Measurements from ENCODE around the gene BORCS6. TPM values are rescaled to one million over a fixed set of nuclear protein-coding genes. Genes with fewer than 3 reads are reported as not detected.
A peak's percentile ranks its signal among the peaks of the same experiment; 100 is the strongest.

The BORCS6 gene
- total and polyA plus RNA-seq, 2 of the 13 experiments (the other 11 are each of a cell fraction or from before 2014, with no cell fraction given), result 2.0 to 5.1 TPM

DNA sequence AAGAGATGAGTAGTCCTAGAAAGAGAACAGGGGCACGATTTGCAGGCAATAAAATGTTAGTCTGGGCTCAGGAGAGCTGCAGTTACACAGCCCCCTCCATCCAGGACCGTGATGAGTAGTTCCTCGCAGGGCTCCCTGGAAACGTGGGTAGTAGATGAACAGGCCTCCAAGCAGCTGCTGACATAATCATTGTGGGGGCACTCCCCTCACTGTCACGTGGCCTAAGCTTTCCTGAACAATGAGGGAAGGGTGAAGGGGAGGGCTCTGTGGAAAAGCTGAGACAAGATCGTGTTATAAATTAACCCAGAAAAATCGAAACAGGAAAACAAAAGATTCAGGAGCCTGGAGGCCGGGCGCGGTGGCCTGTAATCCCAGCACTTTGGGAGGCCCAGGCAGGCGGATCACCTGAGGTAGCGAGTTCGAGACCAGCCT, 36.4 kb downstream of the BORCS6 start (continued):
- TF ChIP-seq, protein P1, sequence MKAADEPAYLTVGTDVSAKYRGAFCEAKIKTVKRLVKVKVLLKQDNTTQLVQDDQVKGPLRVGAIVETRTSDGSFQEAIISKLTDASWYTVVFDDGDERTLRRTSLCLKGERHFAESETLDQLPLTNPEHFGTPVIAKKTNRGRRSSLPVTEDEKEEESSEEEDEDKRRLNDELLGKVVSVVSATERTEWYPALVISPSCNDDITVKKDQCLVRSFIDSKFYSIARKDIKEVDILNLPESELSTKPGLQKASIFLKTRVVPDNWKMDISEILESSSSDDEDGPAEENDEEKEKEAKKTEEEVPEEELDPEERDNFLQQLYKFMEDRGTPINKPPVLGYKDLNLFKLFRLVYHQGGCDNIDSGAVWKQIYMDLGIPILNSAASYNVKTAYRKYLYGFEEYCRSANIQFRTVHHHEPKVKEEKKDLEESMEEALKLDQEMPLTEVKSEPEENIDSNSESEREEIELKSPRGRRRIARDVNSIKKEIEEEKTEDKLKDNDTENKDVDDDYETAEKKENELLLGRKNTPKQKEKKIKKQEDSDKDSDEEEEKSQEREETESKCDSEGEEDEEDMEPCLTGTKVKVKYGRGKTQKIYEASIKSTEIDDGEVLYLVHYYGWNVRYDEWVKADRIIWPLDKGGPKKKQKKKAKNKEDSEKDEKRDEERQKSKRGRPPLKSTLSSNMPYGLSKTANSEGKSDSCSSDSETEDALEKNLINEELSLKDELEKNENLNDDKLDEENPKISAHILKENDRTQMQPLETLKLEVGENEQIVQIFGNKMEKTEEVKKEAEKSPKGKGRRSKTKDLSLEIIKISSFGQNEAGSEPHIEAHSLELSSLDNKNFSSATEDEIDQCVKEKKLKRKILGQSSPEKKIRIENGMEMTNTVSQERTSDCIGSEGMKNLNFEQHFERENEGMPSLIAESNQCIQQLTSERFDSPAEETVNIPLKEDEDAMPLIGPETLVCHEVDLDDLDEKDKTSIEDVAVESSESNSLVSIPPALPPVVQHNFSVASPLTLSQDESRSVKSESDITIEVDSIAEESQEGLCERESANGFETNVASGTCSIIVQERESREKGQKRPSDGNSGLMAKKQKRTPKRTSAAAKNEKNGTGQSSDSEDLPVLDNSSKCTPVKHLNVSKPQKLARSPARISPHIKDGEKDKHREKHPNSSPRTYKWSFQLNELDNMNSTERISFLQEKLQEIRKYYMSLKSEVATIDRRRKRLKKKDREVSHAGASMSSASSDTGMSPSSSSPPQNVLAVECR (CRISPR knock-in tag; IDR thresholded peaks at IDR 0.05; ENCODE audit: borderline replicate concordance), result peak; percentile 31; the same call in 1 of the 2 replicates
- TF ChIP-seq, protein P2, sequence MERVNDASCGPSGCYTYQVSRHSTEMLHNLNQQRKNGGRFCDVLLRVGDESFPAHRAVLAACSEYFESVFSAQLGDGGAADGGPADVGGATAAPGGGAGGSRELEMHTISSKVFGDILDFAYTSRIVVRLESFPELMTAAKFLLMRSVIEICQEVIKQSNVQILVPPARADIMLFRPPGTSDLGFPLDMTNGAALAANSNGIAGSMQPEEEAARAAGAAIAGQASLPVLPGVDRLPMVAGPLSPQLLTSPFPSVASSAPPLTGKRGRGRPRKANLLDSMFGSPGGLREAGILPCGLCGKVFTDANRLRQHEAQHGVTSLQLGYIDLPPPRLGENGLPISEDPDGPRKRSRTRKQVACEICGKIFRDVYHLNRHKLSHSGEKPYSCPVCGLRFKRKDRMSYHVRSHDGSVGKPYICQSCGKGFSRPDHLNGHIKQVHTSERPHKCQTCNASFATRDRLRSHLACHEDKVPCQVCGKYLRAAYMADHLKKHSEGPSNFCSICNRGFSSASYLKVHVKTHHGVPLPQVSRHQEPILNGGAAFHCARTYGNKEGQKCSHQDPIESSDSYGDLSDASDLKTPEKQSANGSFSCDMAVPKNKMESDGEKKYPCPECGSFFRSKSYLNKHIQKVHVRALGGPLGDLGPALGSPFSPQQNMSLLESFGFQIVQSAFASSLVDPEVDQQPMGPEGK (CRISPR knock-in tag; IDR thresholded peaks at IDR 0.05), result peak; percentile 94
- TF ChIP-seq ZNF264 (CRISPR knock-in tag; IDR thresholded peaks at IDR 0.05), result peak; percentile 20; the same call in 1 of the 2 replicates
- TF ChIP-seq ZBTB38 (CRISPR knock-in tag; IDR thresholded peaks at IDR 0.05), result peak; percentile 18; the same call in 1 of the 2 replicates
- peak; percentile 43; the same call in 1 of the 2 replicates for TF ChIP-seq JUND (CRISPR knock-in tag; IDR thresholded peaks at IDR 0.05)
- TF ChIP-seq, protein P3, sequence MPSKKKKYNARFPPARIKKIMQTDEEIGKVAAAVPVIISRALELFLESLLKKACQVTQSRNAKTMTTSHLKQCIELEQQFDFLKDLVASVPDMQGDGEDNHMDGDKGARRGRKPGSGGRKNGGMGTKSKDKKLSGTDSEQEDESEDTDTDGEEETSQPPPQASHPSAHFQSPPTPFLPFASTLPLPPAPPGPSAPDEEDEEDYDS (CRISPR knock-in tag; IDR thresholded peaks at IDR 0.05), result 0 out of 2 replicates have a peak, but pooled peaks have one; percentile 15
- TF ChIP-seq FOSL2 (CRISPR knock-in tag; IDR thresholded peaks at IDR 0.05), result peak; percentile 65
- no peak for TF ChIP-seq GTF3A (CRISPR knock-in tag; conservative IDR thresholded peaks at IDR 0.05)
- TF ChIP-seq FOXK1 (CRISPR knock-in tag; IDR thresholded peaks at IDR 0.05; ENCODE audit: borderline replicate concordance, low read depth), result 0 out of 2 replicates have a peak, but pooled peaks have one; percentile 14
- TF ChIP-seq SP5 (CRISPR knock-in tag; IDR thresholded peaks at IDR 0.05; ENCODE audit: borderline replicate concordance, low read depth), result peak; percentile 70; the same call in 1 of the 2 replicates
- peak; percentile 99 for TF ChIP-seq ARNTL (CRISPR knock-in tag; IDR thresholded peaks at IDR 0.05)
- TF ChIP-seq, protein P4, sequence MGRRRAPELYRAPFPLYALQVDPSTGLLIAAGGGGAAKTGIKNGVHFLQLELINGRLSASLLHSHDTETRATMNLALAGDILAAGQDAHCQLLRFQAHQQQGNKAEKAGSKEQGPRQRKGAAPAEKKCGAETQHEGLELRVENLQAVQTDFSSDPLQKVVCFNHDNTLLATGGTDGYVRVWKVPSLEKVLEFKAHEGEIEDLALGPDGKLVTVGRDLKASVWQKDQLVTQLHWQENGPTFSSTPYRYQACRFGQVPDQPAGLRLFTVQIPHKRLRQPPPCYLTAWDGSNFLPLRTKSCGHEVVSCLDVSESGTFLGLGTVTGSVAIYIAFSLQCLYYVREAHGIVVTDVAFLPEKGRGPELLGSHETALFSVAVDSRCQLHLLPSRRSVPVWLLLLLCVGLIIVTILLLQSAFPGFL (CRISPR knock-in tag; IDR thresholded peaks at IDR 0.05), result no peak
- TF ChIP-seq, protein P5, sequence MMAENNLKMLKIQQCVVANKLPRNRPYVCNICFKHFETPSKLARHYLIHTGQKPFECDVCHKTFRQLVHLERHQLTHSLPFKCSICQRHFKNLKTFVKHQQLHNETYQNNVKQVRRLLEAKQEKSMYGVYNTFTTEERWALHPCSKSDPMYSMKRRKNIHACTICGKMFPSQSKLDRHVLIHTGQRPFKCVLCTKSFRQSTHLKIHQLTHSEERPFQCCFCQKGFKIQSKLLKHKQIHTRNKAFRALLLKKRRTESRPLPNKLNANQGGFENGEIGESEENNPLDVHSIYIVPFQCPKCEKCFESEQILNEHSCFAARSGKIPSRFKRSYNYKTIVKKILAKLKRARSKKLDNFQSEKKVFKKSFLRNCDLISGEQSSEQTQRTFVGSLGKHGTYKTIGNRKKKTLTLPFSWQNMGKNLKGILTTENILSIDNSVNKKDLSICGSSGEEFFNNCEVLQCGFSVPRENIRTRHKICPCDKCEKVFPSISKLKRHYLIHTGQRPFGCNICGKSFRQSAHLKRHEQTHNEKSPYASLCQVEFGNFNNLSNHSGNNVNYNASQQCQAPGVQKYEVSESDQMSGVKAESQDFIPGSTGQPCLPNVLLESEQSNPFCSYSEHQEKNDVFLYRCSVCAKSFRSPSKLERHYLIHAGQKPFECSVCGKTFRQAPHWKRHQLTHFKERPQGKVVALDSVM (CRISPR knock-in tag; IDR thresholded peaks at IDR 0.05), result peak; percentile 98
- TF ChIP-seq, protein P6, sequence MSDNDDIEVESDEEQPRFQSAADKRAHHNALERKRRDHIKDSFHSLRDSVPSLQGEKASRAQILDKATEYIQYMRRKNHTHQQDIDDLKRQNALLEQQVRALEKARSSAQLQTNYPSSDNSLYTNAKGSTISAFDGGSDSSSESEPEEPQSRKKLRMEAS (IDR thresholded peaks at IDR 0.05), result peak; percentile 80; the same call in 1 of the 2 replicates

Data from HepG2 (cell line).